Cardiac muscle cell (in vitro differentiated cells and primary cell): ENCODE data around the gene TM4SF1. TPM values are rescaled to one million over a fixed set of nuclear protein-coding genes. Genes with fewer than 3 reads are reported as not detected.
A peak's percentile ranks its signal among the peaks of the same experiment; 100 is the strongest.

Source experiments
- DNase-seq, 2 donors: peaks; one replicate each; pipeline versions ENCODE4 v3.0.0 to v3.0.0-alpha.2; 2010 to 2017; ENCODE audit warnings: low read depth in 1 of 2, low spot score in 1 of 2
- H3K27ac ChIP-seq: fragments of 200-600 bp; sonication (generic); 2 replicates; pipeline ENCODE4 v1.5.1; 2016
- H3K27me3 ChIP-seq: fragments of 200-600 bp; sonication (generic); 2 replicates; pipeline ENCODE4 v1.6.0; 2016; ENCODE audit warnings: control low read depth
- H3K36me3 ChIP-seq: fragments of 200-600 bp; sonication (generic); 2 replicates; pipeline ENCODE4 v1.5.1; 2016; ENCODE audit warnings: control low read depth
- H3K4me1 ChIP-seq: fragments of 200-600 bp; sonication (generic); 2 replicates; pipeline ENCODE4 v1.8.1; 2017; ENCODE audit warnings: low read depth, mild to moderate bottlenecking, mixed run types
- H3K4me3 ChIP-seq: fragments of 200-600 bp; sonication (generic); 2 replicates; pipeline ENCODE4 v1.5.1; 2016; ENCODE audit warnings: mild to moderate bottlenecking
- H3K9me3 ChIP-seq: fragments of 200-600 bp; sonication (generic); 2 replicates; pipeline ENCODE4 v1.5.1; 2017; ENCODE audit warnings: low read depth, mild to moderate bottlenecking, control low read depth
- CTCF ChIP-seq: IDR thresholded peaks from 2 replicates; pipeline ENCODE4 v1.5.1; 2012; ENCODE audit warnings: low read depth, mild to moderate bottlenecking, low read length
- polyA plus RNA-seq: library from polyadenylated mRNA; unstranded; fragments of >200 nt; fragmentation: Nextera tagmentation; extraction: Ambion mirVana; gene quantifications from 2 replicates; pipeline ENCODE4 v1.2.1, GENCODE V29; 2016
- total RNA-seq: library from RNA; depleted of rRNA; stranded (reverse); fragments of >200 nt; gene quantifications from 2 replicates; pipeline ENCODE4 v1.2.3, GENCODE V29; 2016

The TM4SF1 gene
- total and polyA plus RNA-seq, 2 experiments from 2014 or later, result 0.80 to 1.7 TPM

- TF ChIP-seq CTCF, result no peak
- Histone ChIP-seq H3K27ac (no peak overlapping the region), H3K9me3 (no peaks in the 10 kb centered on the region), H3K4me1 (no peaks in the 10 kb centered on the region), H3K27me3 (no peaks in the 10 kb centered on the region), H3K36me3 (no peaks in the 10 kb centered on the region), H3K4me3 (no peak overlapping the region)
- DNase-seq, result no peak
Observed at GRCh38 chr3:149417727-149418126, 40.3 kb upstream of the TM4SF1 start.

DNA sequence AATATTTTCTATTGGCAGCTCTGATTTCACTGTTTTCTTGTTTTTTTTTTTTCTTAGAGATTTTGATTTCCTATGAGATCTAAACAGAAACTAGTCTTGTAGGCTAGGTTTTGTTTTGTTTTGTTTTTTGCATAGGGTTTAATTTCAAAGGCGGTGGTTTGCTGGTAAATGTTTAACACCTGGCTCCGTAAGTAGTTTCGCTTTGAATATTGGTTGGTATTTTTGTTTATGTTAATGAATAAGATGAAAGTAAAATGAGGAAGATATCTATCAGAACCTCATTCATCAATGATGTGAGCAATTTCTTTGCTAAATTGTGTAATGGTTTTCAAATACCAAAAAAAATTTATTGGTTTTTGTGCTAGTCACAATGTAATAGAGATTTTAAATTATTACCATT, 39.7 kb upstream of the TM4SF1 start:
- Histone ChIP-seq H3K4me3 (no peak overlapping the region), H3K36me3 (no peaks in the 10 kb centered on the region), H3K27me3 (no peaks in the 10 kb centered on the region), H3K9me3 (no peaks in the 10 kb centered on the region), H3K4me1 (no peaks in the 10 kb centered on the region), H3K27ac (no peak overlapping the region)
- no peak for TF ChIP-seq CTCF
- no peak for DNase-seq

DNA sequence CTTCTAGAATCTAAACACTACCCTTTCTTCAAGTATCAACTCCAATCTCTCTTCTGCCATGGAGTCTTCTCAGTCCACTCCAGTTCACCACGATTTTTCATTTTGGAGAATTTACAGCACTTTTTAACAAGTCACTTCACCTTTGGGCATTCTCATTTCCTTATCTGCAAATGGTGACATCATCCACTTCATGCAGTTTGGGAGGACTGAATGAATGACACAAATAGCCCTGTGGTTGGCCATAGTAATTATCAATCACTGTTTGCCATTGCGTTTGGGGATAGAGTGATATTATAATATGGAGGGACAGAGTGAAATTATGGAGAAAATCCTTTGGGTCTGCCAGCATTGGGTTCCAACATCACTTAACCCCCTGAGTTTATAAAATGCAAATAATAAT, 38.0 kb upstream of the TM4SF1 start:
- no peak overlapping the region for H3K4me3 ChIP-seq
- no peaks in the 10 kb centered on the region for H3K36me3 ChIP-seq
- no peak overlapping the region for H3K27ac ChIP-seq
- no peaks in the 10 kb centered on the region for H3K27me3 ChIP-seq
- TF ChIP-seq CTCF, result no peak
- no peaks in the 10 kb centered on the region for H3K9me3 ChIP-seq
- no peaks in the 10 kb centered on the region for H3K4me1 ChIP-seq
- DNase-seq, result no peak

DNA sequence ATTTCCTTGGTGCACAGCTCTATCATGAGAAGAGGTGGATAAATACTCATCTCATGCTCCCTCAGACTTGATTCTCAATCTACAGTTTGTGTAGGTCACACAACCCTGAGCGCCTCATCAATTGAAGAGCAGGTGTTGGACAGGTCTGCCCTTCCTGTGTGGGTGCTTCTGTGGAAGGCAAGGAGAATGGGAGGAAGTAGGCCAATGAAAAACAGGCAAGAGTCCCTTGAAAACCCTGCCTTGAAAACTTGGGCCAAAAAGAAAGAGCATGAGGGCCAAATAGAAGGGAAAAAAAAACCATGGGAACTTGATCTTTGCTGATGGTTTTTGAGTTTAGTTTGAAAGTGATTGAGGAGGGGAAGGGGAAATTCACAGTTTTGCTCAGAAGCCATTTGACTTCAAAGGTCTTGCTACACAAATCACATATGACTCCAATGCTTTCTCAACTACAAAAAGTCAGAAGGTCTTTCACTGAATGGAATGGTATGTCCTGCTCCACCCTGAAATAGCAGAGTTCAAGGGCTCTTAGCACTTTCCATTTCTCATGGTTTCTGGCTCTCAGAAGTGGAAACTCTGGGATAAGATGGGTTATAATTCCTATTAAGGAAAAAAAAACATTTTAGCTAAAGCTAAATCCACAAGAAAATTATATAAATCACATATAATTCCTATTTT, 37.2 kb upstream of the TM4SF1 start:
- H3K4me1 ChIP-seq, result no peaks in the 10 kb centered on the region
- no peaks in the 10 kb centered on the region for H3K9me3 ChIP-seq
- H3K36me3 ChIP-seq, result no peaks in the 10 kb centered on the region
- no peak overlapping the region for H3K4me3 ChIP-seq
- no peak for TF ChIP-seq CTCF
- peak in 1 of 2 donors; percentile 7 for DNase-seq
- H3K27ac ChIP-seq, result no peak overlapping the region
- H3K27me3 ChIP-seq, result no peaks in the 10 kb centered on the region

GRCh38 chr3:149411583-149411982, 34.1 kb upstream of the TM4SF1 start:
- Histone ChIP-seq H3K4me3 (no peak overlapping the region), H3K27ac (no peak overlapping the region), H3K36me3 (no peaks in the 10 kb centered on the region), H3K27me3 (no peaks in the 10 kb centered on the region), H3K9me3 (no peaks in the 10 kb centered on the region), H3K4me1 (no peaks in the 10 kb centered on the region)
- no peak for DNase-seq
- no peak for TF ChIP-seq CTCF
